Erythroblast (primary cell): ENCODE data around the gene TFAM.
"Not testable (repeated sequence)": the region's sequence is repeated elsewhere in the genome, so short reads cannot be mapped to it uniquely, and the experiment has no call there.

ENCODE experiments used
- GATA1 ChIP-seq: IDR thresholded peaks from 2 replicates; pipeline ENCODE4 v1.6.1; 2011; ENCODE audit warnings: low read depth, mild to moderate bottlenecking, control low read depth, low read length, moderate library complexity
- POLR2A ChIP-seq: IDR thresholded peaks from 2 replicates; pipeline ENCODE4 v1.6.1; 2011; ENCODE audit warnings: mild to moderate bottlenecking, low read length

DNA sequence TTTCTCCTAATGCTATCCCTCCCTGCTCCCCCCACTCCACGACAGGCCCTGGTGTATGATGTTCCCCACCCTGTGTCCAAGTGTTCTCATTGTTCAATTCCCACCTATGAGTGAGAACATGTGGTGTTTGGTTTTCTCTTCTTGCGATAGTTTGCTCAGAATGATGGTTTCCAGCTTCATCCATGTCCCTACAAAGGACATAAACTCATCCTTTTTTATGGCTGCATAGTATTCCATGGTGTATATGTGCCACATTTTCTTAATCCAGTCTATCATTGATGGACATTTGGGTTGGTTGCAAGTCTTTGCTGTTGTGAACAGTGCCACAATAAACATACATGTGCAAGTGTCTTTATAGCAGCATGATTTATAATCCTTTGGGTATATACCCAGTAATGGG is 32.7 kb downstream of the TFAM start:
- TF ChIP-seq POLR2A, GATA1: not testable (repeated sequence)
